Mesenchymal stem cell (in vitro differentiated cells and primary cell): ENCODE results near the gene OTOP3.

ENCODE experiments used
- DNase-seq: peaks from one replicate; pipeline ENCODE4 v3.0.0-alpha.2; 2013
- H2AFZ ChIP-seq: one replicate; pipeline ENCODE4 v1.6.1; 2013; ENCODE audit warnings: low read depth, mild to moderate bottlenecking, control low read depth, inconsistent platforms, low read length, moderate library complexity
- H2AK5ac ChIP-seq: 2 replicates; pipeline ENCODE4 v1.6.1; 2013; ENCODE audit warnings: low read length, moderate library complexity, mild to moderate bottlenecking, inconsistent platforms; ENCODE audit not compliant: severe bottlenecking
- H2BK120ac ChIP-seq: one replicate; pipeline ENCODE4 v1.6.1; 2013; ENCODE audit warnings: low read depth, mild to moderate bottlenecking, inconsistent platforms, low read length, moderate library complexity
- H2BK12ac ChIP-seq, 2 experiments: one replicate each; pipeline ENCODE4 v1.6.1; 2013; ENCODE audit warnings: inconsistent platforms in 2 of 2, low read length in 2 of 2, mild to moderate bottlenecking in 2 of 2, moderate library complexity in 2 of 2, control low read depth in 1 of 2
- H2BK15ac ChIP-seq: one replicate; pipeline ENCODE4 v1.6.1; 2013; ENCODE audit warnings: mild to moderate bottlenecking, low read depth, inconsistent platforms; ENCODE audit not compliant: poor library complexity, severe bottlenecking
- H2BK5ac ChIP-seq: 2 replicates; pipeline ENCODE4 v1.6.1; 2013; ENCODE audit warnings: low read depth, mild to moderate bottlenecking, low read length, control low read depth, inconsistent platforms; ENCODE audit not compliant: poor library complexity, severe bottlenecking
- H3K14ac ChIP-seq, 2 experiments: one replicate each; pipeline ENCODE4 v1.6.1; 2013; ENCODE audit warnings: inconsistent platforms in 2 of 2, low read length in 2 of 2, control low read depth in 1 of 2, mild to moderate bottlenecking in 1 of 2, moderate library complexity in 1 of 2
- H3K18ac ChIP-seq, 2 experiments: one replicate each; pipeline ENCODE4 v1.6.1; 2013; ENCODE audit warnings: inconsistent platforms in 2 of 2, low read length in 2 of 2, control low read depth in 1 of 2, low read depth in 1 of 2, mild to moderate bottlenecking in 1 of 2
- H3K23ac ChIP-seq, 2 experiments: one replicate each; pipeline ENCODE4 v1.6.1; 2013; ENCODE audit warnings: inconsistent platforms in 2 of 2, low read length in 2 of 2, mild to moderate bottlenecking in 2 of 2, moderate library complexity in 2 of 2, control low read depth in 1 of 2
- H3K27ac ChIP-seq: 2 replicates; pipeline ENCODE4 v1.5.1; 2013; ENCODE audit warnings: mild to moderate bottlenecking, moderate library complexity, low read length, control low read depth, inconsistent platforms; ENCODE audit not compliant: poor library complexity, severe bottlenecking
- H3K27me3 ChIP-seq, 2 experiments: 2 replicates each; pipeline versions ENCODE4 v1.6.1 to v1.7.0; 2013; ENCODE audit warnings: low read length in 2 of 2, mild to moderate bottlenecking in 2 of 2, moderate library complexity in 2 of 2, control low read depth in 1 of 2, inconsistent platforms in 1 of 2; ENCODE audit not compliant: control insufficient read depth in 1 of 2, insufficient read depth in 1 of 2
- H3K36me3 ChIP-seq, 2 experiments: 2 replicates each; pipeline versions ENCODE4 v1.6.1 to v1.7.0; 2013; ENCODE audit warnings: low read length in 2 of 2, control low read depth in 1 of 2, inconsistent platforms in 1 of 2, low read depth in 1 of 2, mild to moderate bottlenecking in 1 of 2; ENCODE audit not compliant: insufficient read depth in 2 of 2, control insufficient read depth in 1 of 2
- H3K4ac ChIP-seq, 2 experiments: one replicate each; pipeline ENCODE4 v1.6.1; 2013; ENCODE audit warnings: inconsistent platforms in 2 of 2, low read length in 2 of 2, mild to moderate bottlenecking in 2 of 2, moderate library complexity in 2 of 2, control low read depth in 1 of 2, low read depth in 1 of 2
- H3K4me1 ChIP-seq: 2 replicates; pipeline ENCODE4 v1.6.1; 2013; ENCODE audit warnings: low read depth, low read length, control low read depth; ENCODE audit not compliant: control insufficient read depth, insufficient read depth
- H3K4me2 ChIP-seq: 2 replicates; pipeline ENCODE4 v1.6.1; 2013; ENCODE audit warnings: low read length, mild to moderate bottlenecking, inconsistent platforms; ENCODE audit not compliant: poor library complexity, severe bottlenecking
- H3K4me3 ChIP-seq, 2 experiments: 2 replicates each; pipeline versions ENCODE4 v1.5.1 to v1.7.0; 2013; ENCODE audit warnings: low read length in 2 of 2, mild to moderate bottlenecking in 2 of 2, control low read depth in 1 of 2, low read depth in 1 of 2; ENCODE audit not compliant: insufficient read depth in 1 of 2
- H3K79me1 ChIP-seq: replicated peaks from 2 replicates; pipeline ENCODE4 v1.6.1; 2013; ENCODE audit warnings: mild to moderate bottlenecking, control low read depth, low read length, inconsistent platforms; ENCODE audit not compliant: poor library complexity, severe bottlenecking
- H3K9ac ChIP-seq: 2 replicates; pipeline ENCODE4 v1.7.0; 2013; ENCODE audit warnings: mild to moderate bottlenecking, low read length, moderate library complexity
- H3K9me3 ChIP-seq: 2 replicates; pipeline ENCODE4 v1.7.0; 2013; ENCODE audit warnings: mild to moderate bottlenecking, low read length; ENCODE audit not compliant: control insufficient read depth
- H4K8ac ChIP-seq: one replicate; pipeline ENCODE4 v1.6.1; 2013; ENCODE audit warnings: inconsistent platforms, mild to moderate bottlenecking, low read length, moderate library complexity
- H4K91ac ChIP-seq: one replicate; pipeline ENCODE4 v1.6.1; 2013; ENCODE audit warnings: mild to moderate bottlenecking, low read length, inconsistent platforms
- WGBS: methylation state at CpG from one replicate; pipeline ENCODE4 v1.1.7; 2013; ENCODE audit warnings: mixed read lengths; 5-methylcytosine and 5-hydroxymethylcytosine counted together

OTOP3 gene

GRCh38 chr17:74898376-74898946 lies 37.2 kb upstream of the OTOP3 start:
- Histone ChIP-seq H3K4me3 (no peak overlapping the region), H2AK5ac (no peak overlapping the region), H4K8ac (no peak overlapping the region), H2AFZ (no peak overlapping the region), H3K4me1 (peaks cover 5% of the 10 kb centered on the region), H2BK120ac (no peak overlapping the region), H3K4ac (no peak overlapping the region), H2BK5ac (no peak overlapping the region), H3K79me1 (no peaks in the 10 kb centered on the region), H3K9me3 (no peaks in the 10 kb centered on the region), H3K23ac (no peak overlapping the region), H3K9ac (no peak overlapping the region), H3K36me3 (no peaks in the 10 kb centered on the region), H4K91ac (no peak overlapping the region), H2BK12ac (no peak overlapping the region), H3K27ac (no peak overlapping the region), H3K14ac (no peak overlapping the region), H3K4me2 (no peak overlapping the region), H2BK15ac (no peak overlapping the region), H3K27me3 (peaks cover 40 to 79% of the 10 kb centered on the region in 2 experiments), H3K18ac (no peak overlapping the region)
- no peak for DNase-seq
- WGBS = 73% methylated on average over 11 of the region's 11 CpGs

GRCh38 chr17:74900208-74900607 lies 35.5 kb upstream of the OTOP3 start:
- no peak overlapping the region for H3K18ac ChIP-seq
- no peak overlapping the region for H3K14ac ChIP-seq
- no peak overlapping the region for H2AFZ ChIP-seq
- H3K9ac ChIP-seq = no peak overlapping the region
- no peak overlapping the region for H2BK120ac ChIP-seq
- no peak overlapping the region for H2AK5ac ChIP-seq
- no peak overlapping the region for H2BK5ac ChIP-seq
- H3K4me2 ChIP-seq = no peak overlapping the region
- H2BK12ac ChIP-seq = no peak overlapping the region
- no peak overlapping the region for H3K4me3 ChIP-seq
- no peak overlapping the region for H2BK15ac ChIP-seq
- H3K27ac ChIP-seq = no peak overlapping the region
- no peaks in the 10 kb centered on the region for H3K4me1 ChIP-seq
- no peak overlapping the region for H3K4ac ChIP-seq
- peaks cover 35 to 80% of the 10 kb centered on the region in 2 experiments for H3K27me3 ChIP-seq
- no peaks in the 10 kb centered on the region for H3K79me1 ChIP-seq
- no peak for DNase-seq
- H4K8ac ChIP-seq = no peak overlapping the region
- 91% methylated on average over 8 of the region's 8 CpGs for WGBS
- no peaks in the 10 kb centered on the region for H3K9me3 ChIP-seq
- no peak overlapping the region for H3K23ac ChIP-seq
- H3K36me3 ChIP-seq = no peaks in the 10 kb centered on the region
- no peak overlapping the region for H4K91ac ChIP-seq

- H3K27me3 ChIP-seq = peaks cover 27 to 73% of the 10 kb centered on the region in 2 experiments
- H2BK120ac ChIP-seq = no peak overlapping the region
- no peak overlapping the region for H2BK5ac ChIP-seq
- no peak overlapping the region for H2BK12ac ChIP-seq
- H3K4me2 ChIP-seq = no peak overlapping the region
- no peak overlapping the region for H2BK15ac ChIP-seq
- no peak overlapping the region for H4K8ac ChIP-seq
- H3K4me1 ChIP-seq = no peaks in the 10 kb centered on the region
- H2AK5ac ChIP-seq = no peak overlapping the region
- no peak overlapping the region for H3K27ac ChIP-seq
- no peak overlapping the region for H3K23ac ChIP-seq
- no peak overlapping the region for H3K14ac ChIP-seq
- no peak overlapping the region for H3K4me3 ChIP-seq
- H4K91ac ChIP-seq = no peak overlapping the region
- no peaks in the 10 kb centered on the region for H3K79me1 ChIP-seq
- no peak overlapping the region for H3K18ac ChIP-seq
- DNase-seq = no peak
- WGBS = 85% methylated on average over 10 of the region's 14 CpGs
- no peak overlapping the region for H3K4ac ChIP-seq
- H2AFZ ChIP-seq = no peak overlapping the region
- no peak overlapping the region for H3K9ac ChIP-seq
- H3K9me3 ChIP-seq = no peaks in the 10 kb centered on the region
- no peaks in the 10 kb centered on the region for H3K36me3 ChIP-seq
Observed at GRCh38 chr17:74901353-74902135, 34.2 kb upstream of the OTOP3 start.

GRCh38 chr17:74903034-74903433 lies 32.7 kb upstream of the OTOP3 start:
- H3K14ac ChIP-seq = no peak overlapping the region
- no peak overlapping the region for H3K9ac ChIP-seq
- H2BK12ac ChIP-seq = no peak overlapping the region
- no peak overlapping the region for H3K18ac ChIP-seq
- no peak overlapping the region for H3K27ac ChIP-seq
- H3K9me3 ChIP-seq = no peaks in the 10 kb centered on the region
- WGBS = 80% methylated on average over 6 of the region's 9 CpGs
- DNase-seq = no peak
- H3K4me2 ChIP-seq = no peak overlapping the region
- H2BK5ac ChIP-seq = no peak overlapping the region
- no peak overlapping the region for H3K23ac ChIP-seq
- H2AFZ ChIP-seq = no peak overlapping the region
- no peak overlapping the region for H2BK120ac ChIP-seq
- H3K4me1 ChIP-seq = no peaks in the 10 kb centered on the region
- H2BK15ac ChIP-seq = no peak overlapping the region
- H3K79me1 ChIP-seq = no peaks in the 10 kb centered on the region
- no peak overlapping the region for H4K91ac ChIP-seq
- H2AK5ac ChIP-seq = no peak overlapping the region
- peaks cover 25 to 61% of the 10 kb centered on the region in 2 experiments for H3K27me3 ChIP-seq
- H3K36me3 ChIP-seq = no peaks in the 10 kb centered on the region
- H3K4ac ChIP-seq = no peak overlapping the region
- no peak overlapping the region for H4K8ac ChIP-seq
- H3K4me3 ChIP-seq = no peak overlapping the region
